Medulla oblongata (tissue), 1 donor: ENCODE results near the gene SOX6.
"Not testable (repeated sequence)": the region's sequence is repeated elsewhere in the genome, so short reads cannot be mapped to it uniquely, and the experiment has no call there.

ENCODE experiments used
- DNase-seq: peaks from one replicate; pipeline ENCODE4 v3.0.0-alpha.2; 2015; ENCODE audit errors: extremely low spot score

The SOX6 gene

DNA sequence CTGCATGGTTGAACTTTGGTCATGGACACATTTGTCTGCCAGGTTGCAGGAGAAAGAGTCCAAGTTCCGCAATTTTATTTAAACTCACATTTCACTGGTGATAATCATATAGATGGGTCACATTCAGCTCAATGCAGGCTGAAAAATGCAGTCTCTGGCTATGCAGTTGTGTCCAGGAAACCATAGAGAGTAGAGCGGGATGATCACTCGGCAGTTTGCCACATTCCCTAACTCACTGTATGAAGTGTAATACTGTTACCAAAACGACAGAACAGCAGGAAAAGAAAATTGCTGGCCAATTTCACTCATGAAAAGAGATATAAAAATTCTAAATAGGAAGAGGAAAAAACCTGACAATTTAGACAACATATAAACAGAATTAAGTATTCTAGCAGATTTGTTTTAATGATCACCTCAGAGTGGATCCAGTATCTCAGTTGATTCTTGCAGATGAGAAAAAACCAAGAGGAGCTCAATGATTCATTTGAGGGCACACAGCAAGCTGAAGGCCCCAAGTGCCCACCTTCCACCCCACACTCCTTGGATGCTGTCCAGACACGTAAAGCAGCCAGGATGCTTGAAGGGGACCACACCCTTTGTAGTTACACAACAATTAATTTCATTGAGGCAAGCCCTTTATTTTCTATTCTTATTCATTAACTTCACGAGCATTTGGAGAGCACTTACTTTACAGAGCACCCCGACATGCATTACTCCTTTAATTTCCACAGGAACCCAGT, 422.3 kb downstream of the SOX6 start:
- DNase-seq: no peak

GRCh38 chr11:15932417-15932816, 423.9 kb downstream of the SOX6 start:
- DNase-seq: no peak

DNA sequence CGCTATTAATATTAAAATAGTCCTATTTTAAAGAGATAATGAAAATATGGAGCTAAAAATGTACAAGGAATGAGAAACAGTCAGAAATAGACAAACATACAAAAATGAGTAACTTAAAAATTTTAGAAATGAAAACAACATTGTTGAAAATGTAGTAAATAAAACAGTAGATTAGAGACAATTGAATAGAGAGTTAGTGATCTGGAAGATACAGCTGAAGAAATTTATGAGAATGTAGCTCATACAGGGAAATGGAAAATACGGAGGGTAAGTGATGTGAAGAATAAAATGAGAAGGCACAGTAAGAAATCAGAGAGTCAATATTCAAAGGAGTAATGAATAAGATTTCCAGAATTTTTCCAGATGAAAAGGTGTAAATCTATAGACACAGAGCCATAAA, 424.8 kb downstream of the SOX6 start:
- no peak for DNase-seq

DNA sequence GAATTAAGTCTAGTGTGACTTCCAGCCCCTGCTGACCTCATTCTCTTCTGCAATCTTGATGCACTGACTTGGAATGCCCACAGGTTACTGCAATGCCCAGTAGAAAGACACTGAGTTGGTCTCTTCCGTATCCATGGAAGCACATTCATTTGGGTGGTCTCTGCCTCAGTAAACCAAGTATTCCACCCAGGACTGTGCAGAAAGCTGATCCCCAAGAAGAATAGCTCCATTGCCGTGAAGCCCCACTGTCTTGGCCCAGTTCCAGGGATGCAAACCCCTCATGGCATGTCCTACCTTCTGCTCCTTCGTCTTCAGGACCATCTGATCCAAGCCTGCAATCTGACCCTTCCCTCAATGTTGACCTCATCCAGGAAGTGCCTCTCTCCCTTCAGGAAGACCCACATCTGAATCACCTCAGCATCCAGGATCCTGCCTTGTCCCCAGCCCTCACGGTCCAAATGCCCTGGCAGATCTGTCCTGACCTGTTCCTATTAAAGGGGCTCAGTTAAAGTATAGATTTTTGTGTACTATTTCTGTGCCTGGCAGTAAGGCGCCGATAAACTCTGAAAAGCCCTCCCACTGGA, 425.8 kb downstream of the SOX6 start:
- no peak for DNase-seq

GRCh38 chr11:15929371-15929901, 426.9 kb downstream of the SOX6 start:
- no peak for DNase-seq

GRCh38 chr11:15927864-15928217, 428.5 kb downstream of the SOX6 start:
- DNase-seq: no peak

DNA sequence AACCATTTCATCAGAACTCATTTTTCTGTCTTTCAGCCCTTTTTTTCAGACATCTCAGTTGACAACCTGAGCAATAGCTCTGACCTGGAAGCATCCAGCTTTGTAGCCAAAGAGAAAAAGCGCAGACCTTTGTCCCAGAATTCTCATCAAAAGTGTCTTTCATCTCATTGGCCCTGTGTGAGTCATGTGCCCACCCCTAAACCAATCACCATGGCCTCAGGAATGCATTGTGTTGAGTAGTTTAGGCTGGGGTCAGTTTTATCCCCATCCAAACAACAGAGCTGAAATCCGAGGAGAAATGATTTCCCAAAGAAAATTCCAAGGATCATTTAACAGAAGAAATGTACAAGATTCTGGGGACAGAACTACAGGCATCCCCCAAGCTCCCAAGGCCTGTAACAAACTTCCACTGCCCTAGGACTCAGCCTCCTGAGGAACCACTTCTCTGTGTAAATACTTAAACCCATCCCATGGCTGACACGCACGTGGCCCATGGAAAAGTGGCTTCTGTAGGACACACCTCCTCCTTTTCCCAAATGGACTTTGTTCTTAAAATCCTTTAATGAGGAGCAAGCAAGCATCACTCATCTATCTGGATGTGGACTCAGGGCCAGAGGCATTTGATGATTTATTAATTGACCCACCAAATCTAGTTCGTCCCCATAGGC, 429.0 kb downstream of the SOX6 start:
- no peak for DNase-seq

GRCh38 chr11:15926071-15926470, 430.3 kb downstream of the SOX6 start:
- no peak for DNase-seq

- peak; percentile 24 for DNase-seq
These were observed 433.2 kb downstream of the SOX6 start for GRCh38 chr11:15923183-15923582.

DNA sequence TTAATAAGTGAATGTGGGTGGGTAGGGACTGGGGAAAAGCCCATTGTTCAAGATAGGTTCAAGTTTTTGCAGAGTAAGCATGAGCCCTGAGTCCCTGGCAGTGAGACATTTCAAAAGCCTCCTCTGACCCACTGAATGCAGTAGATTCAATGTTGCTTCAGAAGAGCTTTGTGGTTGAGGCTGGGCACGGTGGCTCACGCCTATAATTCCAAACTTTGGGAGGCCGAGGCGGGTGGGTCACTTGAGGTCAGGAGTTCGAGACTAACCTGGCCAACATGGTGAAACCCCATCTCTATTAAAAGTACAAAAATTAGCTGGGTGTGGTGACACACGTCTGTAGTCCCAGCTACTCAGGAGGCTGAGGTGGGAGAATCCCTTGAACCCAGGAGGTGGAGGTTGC, 433.6 kb downstream of the SOX6 start:
- DNase-seq: not testable (repeated sequence)

- DNase-seq: no peak
These were observed 435.3 kb downstream of the SOX6 start for GRCh38 chr11:15920856-15921629.

DNA sequence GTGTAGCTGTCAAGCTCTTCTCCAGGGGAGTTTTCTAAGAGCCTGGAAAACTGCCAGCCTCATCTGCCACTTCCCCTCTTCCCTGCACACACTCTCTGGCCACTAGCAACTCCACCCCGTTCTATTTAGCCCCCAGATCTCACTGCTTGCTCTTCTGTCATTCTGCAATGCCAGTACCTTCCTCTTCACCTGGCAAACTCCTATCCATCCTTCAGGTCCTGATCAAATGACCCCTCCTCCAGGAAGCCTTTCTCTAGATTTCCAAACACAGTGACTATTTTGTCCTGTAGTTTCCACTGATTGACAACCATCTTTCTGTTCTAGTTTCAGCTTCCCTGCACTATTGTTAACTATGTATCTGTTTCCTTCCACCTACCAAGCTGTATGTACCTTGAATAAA, 437.7 kb downstream of the SOX6 start:
- no peak for DNase-seq

DNA sequence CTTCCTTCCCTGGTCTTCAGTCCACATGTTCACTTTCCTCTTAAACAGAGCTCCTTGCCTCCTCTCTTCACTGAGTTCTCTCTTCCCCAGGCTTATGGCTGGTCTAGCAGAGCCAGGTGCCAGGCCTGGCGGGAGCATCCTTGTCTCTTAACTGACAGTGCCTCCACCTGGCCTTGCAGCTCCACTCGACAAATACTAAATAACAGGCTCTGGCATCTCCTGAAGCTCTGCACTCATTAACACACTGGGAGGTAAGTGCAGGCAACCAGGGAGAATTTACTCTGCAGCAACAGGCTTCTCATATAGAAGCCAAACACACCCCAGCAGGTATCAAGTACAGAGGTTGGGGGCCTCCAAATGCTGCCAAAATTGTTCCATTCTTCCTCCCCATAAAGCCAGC, 438.1 kb downstream of the SOX6 start:
- no peak for DNase-seq
